AML-193 (cell line): Measurements from ENCODE around the gene PXK.
A peak's percentile ranks its signal among the peaks of the same experiment; 100 is the strongest.

Experiments used
- DNase-seq, 2 experiments: peaks; one replicate each; lab custom pipeline; 2025; lab: John Stamatoyannopoulos, UW

Gene PXK

GRCh38 chr3:58349792-58350626 lies 17.3 kb downstream of the PXK start:
- peak; percentile 71 to 83 for DNase-seq

DNA sequence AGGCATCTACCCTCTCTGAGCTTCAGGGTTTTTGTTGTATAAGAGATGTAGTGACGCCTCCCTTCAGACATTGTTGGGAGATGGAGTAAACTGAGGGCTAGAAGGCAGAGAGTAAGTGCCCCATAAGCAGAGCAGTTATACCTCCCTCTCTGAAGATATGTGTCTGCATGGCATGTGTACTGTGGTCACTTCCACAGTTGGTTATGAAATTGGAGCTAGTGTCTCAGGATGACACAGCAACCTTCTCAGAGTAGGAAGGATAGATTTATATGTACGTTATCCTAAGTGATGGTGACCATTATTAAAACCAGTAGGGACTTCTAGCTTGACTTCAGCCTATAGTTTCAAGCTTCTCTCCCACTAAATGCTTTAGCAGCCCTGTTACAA lies 17.9 kb downstream of the PXK start:
- peak; percentile 95 to 98 for DNase-seq

- DNase-seq: peak; percentile 52 to 55
These were observed 19.2 kb downstream of the PXK start for GRCh38 chr3:58351920-58352319.

DNA sequence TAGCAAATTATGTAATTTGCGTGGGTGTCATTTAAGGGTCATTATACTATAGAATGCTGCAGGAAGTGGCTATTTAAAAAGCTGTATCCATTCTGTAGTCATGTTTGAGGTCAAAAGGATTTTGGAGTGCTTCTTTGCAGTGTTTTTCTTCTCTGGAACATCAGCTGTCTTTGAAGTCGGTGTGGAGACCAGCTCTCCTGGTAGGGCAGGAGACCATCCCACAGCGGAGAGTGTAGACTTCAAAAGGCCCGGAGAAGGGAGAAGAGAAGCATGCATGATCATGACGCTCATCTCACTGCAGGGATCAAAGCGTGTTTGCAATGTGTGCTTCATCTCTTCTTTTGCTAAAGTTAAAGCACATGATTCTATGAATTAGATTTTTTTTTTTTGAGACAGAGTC lies 19.9 kb downstream of the PXK start:
- no peak for DNase-seq

GRCh38 chr3:58353722-58354553 lies 21.2 kb downstream of the PXK start:
- DNase-seq: peak; percentile 95 to 96

DNA sequence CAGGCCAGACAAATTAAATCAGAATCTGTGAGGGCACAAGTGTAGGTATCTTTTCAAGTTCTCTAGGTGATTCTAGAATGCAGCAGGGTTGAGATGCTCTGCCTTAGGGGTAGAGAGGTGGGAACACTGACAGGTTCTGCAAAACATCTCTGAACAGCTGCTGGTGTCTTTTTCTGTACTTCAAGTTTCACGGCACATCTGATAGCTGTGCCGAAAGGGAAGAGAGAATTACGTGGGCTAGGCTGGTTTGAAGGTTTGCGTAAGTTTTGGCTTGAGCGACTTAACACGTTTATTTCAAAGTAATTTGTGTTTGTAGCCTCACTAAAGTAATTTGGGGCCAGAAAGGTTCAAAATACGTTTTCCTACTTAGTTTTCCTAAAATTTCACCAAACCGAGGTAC lies 22.5 kb downstream of the PXK start:
- peak; percentile 74 to 77 for DNase-seq

DNA sequence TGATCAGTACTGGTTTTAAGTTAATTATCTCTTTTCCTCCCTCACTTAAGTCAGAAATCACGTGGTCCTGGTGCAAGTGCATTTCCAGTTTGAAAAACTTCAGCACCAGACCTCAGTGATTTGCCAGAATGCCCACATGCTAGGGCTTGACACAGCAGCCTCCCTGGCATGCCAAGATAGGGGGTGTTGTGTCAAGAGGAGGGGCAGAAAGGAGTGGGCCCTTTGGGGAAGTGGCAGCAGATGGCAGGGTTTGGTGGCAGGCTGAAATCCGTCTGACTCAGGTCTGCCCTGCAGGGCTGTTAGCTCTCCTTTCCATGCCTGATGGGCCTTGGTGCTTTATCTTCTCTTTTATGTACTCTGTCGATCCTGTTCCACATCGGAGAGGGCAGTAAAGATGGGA lies 23.4 kb downstream of the PXK start:
- peak; percentile 94 to 96 for DNase-seq

- DNase-seq: no peak
These were observed 24.7 kb downstream of the PXK start for GRCh38 chr3:58357402-58357801.

GRCh38 chr3:58358092-58358491 lies 25.4 kb downstream of the PXK start:
- no peak for DNase-seq

GRCh38 chr3:58358808-58359207 lies 26.1 kb downstream of the PXK start:
- DNase-seq: no peak

DNA sequence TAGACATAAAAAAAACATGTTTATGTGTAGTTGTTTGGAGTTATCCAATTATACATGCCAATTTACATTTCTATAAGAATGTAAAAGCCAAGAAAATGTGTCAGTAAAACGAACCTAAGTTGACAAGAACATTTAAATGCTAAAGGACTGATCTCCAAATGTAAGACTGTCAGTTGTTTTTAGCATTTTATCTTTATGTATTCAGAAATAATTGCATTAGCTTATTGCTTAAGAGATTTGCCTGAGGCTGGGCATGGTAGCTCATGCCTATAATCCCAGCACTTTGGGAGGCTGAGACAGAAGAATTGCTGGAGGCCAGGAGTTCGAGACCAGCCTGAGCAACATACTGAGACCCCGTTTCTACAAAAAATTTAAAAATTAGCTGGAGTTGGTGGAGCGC lies 26.9 kb downstream of the PXK start:
- DNase-seq: no peak

DNA sequence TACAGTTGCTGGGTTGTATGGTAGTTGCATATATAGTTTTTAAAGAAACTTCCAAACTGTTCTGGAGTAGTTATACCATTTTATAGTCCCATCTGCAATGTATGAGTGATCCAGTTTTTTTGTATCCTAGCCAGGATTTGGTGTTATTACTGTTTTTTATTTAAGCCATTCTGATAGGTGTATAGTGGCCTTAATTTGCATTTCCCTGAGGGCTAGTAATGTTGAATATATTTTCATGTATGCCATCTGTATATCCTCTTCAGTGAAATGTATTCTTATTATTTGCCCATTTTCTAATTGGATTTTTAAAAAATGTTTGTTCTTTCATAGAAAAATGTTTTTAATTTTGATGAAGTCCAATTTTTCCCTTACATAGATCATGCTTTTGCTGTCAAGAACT lies 29.2 kb downstream of the PXK start:
- DNase-seq: no peak

DNA sequence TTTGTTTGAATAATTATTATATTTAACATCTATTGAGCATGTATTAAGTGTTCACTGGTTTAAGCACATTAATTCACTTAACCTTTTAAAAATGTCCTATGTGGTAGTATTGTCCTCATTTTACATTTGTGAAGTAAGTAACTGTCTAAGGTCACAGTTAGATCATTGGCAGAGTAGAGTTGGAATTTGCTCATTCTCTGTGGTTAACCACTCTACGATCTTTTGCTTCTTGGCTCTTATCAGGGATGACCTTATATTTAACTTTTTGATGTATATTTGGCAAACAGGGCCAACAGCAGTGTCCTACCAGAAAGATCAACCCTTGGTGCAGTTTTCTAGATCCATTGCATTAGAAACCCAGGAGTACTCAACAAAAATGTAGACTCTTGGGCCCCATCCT lies 34.0 kb downstream of the PXK start:
- no peak for DNase-seq

DNA sequence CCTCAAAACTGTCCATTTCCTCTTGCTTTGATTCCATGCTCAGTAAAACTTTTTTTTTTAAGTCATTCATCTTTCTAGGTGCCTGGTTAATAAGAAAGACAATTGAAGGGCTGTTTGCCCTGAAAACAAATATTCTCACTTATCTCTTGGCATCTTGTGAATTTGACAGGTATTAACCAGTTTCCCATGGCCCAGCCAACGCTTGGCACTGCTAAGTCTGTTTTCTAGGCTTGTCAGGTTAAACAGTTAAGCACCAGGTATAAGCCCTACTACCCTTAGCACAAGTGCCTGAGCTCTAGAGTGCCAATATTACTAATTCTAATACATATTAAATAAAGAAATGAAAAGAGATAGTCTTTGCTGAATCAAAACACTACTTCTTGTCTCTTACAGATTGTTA lies 36.3 kb downstream of the PXK start:
- DNase-seq: no peak

DNA sequence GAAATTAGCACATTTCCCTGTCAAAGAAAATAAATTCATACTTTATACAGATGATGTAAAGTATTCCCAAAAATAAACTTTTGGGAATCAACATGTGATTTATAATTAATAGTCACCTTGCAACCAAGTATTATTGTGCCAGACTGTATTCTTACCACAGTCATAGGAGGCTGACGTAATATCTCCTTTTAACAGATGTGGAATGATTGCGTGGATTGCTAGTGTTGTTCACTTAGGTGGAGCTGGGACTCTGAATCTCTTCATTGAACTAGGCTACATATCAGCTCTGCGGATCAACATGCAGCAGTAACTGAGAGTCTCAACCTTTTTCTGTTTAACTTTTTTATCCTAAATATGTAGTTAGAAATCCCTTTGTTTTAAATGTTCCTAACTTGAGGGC lies 37.2 kb downstream of the PXK start:
- peak in 1 of 2 experiments; percentile 29 for DNase-seq

DNA sequence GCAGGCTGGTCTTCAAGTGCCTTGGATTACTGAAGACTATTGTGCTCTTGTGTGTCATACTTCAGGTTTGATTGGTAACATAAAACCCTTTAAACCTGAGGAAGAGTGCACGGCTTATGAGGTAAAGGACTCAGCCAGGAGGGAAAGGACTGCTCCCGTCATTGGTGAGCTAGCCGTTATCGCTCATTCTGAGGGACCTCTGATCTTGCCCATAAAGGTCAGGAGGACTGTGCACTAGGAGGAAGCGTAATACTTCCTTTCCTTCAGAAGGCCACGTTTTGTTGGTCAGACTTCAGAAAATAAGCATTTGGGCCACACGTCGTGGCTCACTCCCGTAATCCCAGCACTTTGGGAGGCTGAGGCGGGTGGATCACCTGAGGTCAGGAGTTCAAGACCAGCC lies 37.7 kb downstream of the PXK start:
- DNase-seq: no peak

- DNase-seq: no peak
These were observed 39.1 kb downstream of the PXK start for GRCh38 chr3:58371754-58372153.

- DNase-seq: no peak
These were observed 42.6 kb downstream of the PXK start for GRCh38 chr3:58375254-58375653.

GRCh38 chr3:58377168-58377567 lies 44.5 kb downstream of the PXK start:
- DNase-seq: no peak

DNA sequence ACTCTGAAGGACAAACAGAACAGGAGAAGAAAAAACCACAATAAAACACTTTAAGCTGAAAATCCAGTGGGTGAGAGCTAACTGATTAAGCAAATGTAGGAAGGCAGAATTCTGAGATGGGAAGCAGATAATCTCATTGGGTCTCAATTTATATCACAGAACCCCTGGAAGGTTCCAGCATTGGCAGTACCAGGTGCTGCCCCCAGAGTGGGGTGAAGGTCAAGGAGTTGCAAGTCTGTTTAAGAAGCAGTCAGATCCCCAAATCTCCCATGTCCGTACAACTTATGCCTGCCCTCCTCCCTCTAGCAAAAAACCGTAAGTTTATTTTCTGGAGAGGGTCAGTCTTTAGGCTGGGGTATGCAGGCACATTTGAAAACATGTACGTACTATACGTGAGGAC lies 45.1 kb downstream of the PXK start:
- no peak for DNase-seq

GRCh38 chr3:58379351-58380073 lies 46.8 kb downstream of the PXK start:
- DNase-seq: no peak

DNA sequence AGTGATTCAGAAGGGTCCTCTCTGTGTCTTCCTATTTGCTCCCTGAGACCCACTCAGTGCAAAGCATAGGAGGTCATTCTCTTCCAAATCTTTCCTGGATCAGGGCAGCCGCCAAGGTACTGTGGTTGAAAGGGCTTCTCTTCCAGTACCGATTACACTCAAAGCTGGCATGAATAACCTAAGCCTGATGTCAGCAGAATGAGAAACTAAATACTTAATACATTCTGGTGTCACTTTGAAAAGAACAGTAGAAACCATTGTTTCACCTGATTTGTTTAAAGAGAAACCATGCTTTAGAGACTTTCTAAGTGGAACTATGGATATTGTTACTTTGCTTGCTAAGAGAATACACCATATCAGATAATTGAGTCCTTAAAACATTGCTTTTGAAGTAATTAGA lies 50.8 kb downstream of the PXK start:
- DNase-seq: no peak

- no peak for DNase-seq
These were observed 51.2 kb downstream of the PXK start for GRCh38 chr3:58383904-58384303.
